Neural progenitor cell (in vitro differentiated cells): ENCODE data around the gene PCTP. TPM values are rescaled to one million over a fixed set of nuclear protein-coding genes. Genes with fewer than 3 reads are reported as not detected.

Experiments used
- DNase-seq: peaks from one replicate; pipeline ENCODE4 v3.0.0-alpha.2; 2016; ENCODE audit warnings: low spot score
- H2AFZ ChIP-seq: fragments of 200-600 bp; sonication (generic); replicated peaks from 2 replicates; pipeline ENCODE4 v1.6.1; 2016; ENCODE audit warnings: antibody characterized with exemption
- H3F3A ChIP-seq: fragments of 200-600 bp; sonication (generic); 2 replicates; pipeline ENCODE4 v1.6.1; 2016; ENCODE audit warnings: antibody characterized with exemption, low read depth
- H3K27ac ChIP-seq: fragments of 200-600 bp; sonication (generic); 2 replicates; pipeline ENCODE4 v1.5.1; 2016; ENCODE audit warnings: mild to moderate bottlenecking
- H3K27me3 ChIP-seq: fragments of 200-600 bp; sonication (generic); 2 replicates; pipeline ENCODE4 v1.6.1; 2016; ENCODE audit warnings: mild to moderate bottlenecking, moderate library complexity
- H3K36me3 ChIP-seq: fragments of 200-600 bp; sonication (generic); 2 replicates; pipeline ENCODE4 v1.5.1; 2016
- H3K4me1 ChIP-seq: fragments of 200-600 bp; sonication (generic); 2 replicates; pipeline ENCODE4 v1.6.1; 2016; ENCODE audit warnings: mixed run types
- H3K4me2 ChIP-seq: fragments of 200-600 bp; sonication (generic); 2 replicates; pipeline ENCODE4 v1.6.1; 2016
- H3K4me3 ChIP-seq: fragments of 200-600 bp; sonication (generic); 2 replicates; pipeline ENCODE4 v1.5.1; 2016
- H3K79me2 ChIP-seq: fragments of 200-600 bp; sonication (generic); 2 replicates; pipeline ENCODE4 v1.6.1; 2016; ENCODE audit warnings: low read depth
- H3K9ac ChIP-seq: fragments of 200-600 bp; sonication (generic); 2 replicates; pipeline ENCODE4 v1.6.1; 2016
- H3K9me3 ChIP-seq: fragments of 200-600 bp; sonication (generic); 2 replicates; pipeline ENCODE4 v1.5.1; 2016; ENCODE audit warnings: low read depth
- H4K20me1 ChIP-seq: fragments of 200-600 bp; sonication (generic); 2 replicates; pipeline ENCODE4 v1.6.1; 2016; ENCODE audit warnings: low read depth
- H3K27ac Mint-ChIP-seq: 3 replicates; pipeline ENCODE4 v1.8.0; 2021; ENCODE audit warnings: mixed read lengths
- H3K27me3 Mint-ChIP-seq: 2 replicates; pipeline ENCODE4 v1.8.0; 2022; ENCODE audit warnings: low read depth, mild to moderate bottlenecking, inconsistent platforms, moderate library complexity, mixed read lengths; ENCODE audit not compliant: insufficient read depth
- H3K36me3 Mint-ChIP-seq: 3 replicates; pipeline ENCODE4 v1.8.0; 2021; ENCODE audit warnings: mixed read lengths
- H3K4me1 Mint-ChIP-seq: 3 replicates; pipeline ENCODE4 v1.8.0; 2021; ENCODE audit warnings: mixed read lengths
- H3K4me3 Mint-ChIP-seq: 3 replicates; pipeline ENCODE4 v1.8.0; 2021; ENCODE audit warnings: mild to moderate bottlenecking, moderate library complexity, mixed read lengths
- H3K9me3 Mint-ChIP-seq: 3 replicates; pipeline ENCODE4 v1.8.0; 2020; ENCODE audit warnings: mixed read lengths
- CTCF ChIP-seq: fragments of 200-600 bp; sonication (generic); IDR thresholded peaks from 2 replicates; pipeline ENCODE4 v1.5.1; 2017; ENCODE audit warnings: antibody characterized with exemption, mild to moderate bottlenecking
- EZH2 ChIP-seq: fragments of 200-600 bp; sonication (generic); IDR thresholded peaks from 2 replicates; pipeline ENCODE4 v1.6.1; 2017; ENCODE audit warnings: antibody characterized with exemption, mild to moderate bottlenecking, moderate library complexity
- EZH2phosphoT487 ChIP-seq: fragments of 200-600 bp; sonication (generic); IDR thresholded peaks from 2 replicates; pipeline ENCODE4 v1.6.1; 2017; ENCODE audit warnings: antibody characterized with exemption
- total RNA-seq: library from RNA; depleted of rRNA; stranded (reverse); fragments of >200 nt; gene quantifications from 2 replicates; pipeline ENCODE4 v1.2.3, GENCODE V29; 2015; ENCODE audit warnings: low replicate concordance

Gene PCTP
- total RNA-seq, 1 donor from 2014 or later = 26.5 TPM

- Mint-ChIP-seq H3K36me3 (no peaks in the 10 kb centered on the region), H3K4me3 (no peak overlapping the region), H3K9me3 (no peaks in the 10 kb centered on the region), H3K27ac (no peak overlapping the region), H3K4me1 (peaks cover 5% of the 10 kb centered on the region), H3K27me3 (peaks cover 2% of the 10 kb centered on the region)
- H3K4me2 ChIP-seq = no peak overlapping the region
- no peak overlapping the region for H2AFZ ChIP-seq
- no peak for TF ChIP-seq CTCF
- TF ChIP-seq EZH2phosphoT487 = no peak
- TF ChIP-seq EZH2 = no peak
- no peaks in the 10 kb centered on the region for H3K79me2 ChIP-seq
- H3K9ac ChIP-seq = no peak overlapping the region
- H3K4me3 ChIP-seq = no peak overlapping the region
- no peaks in the 10 kb centered on the region for H3K4me1 ChIP-seq
- no peaks in the 10 kb centered on the region for H3K9me3 ChIP-seq
- H4K20me1 ChIP-seq = no peaks in the 10 kb centered on the region
- H3K27ac ChIP-seq = no peak overlapping the region
- DNase-seq = no peak
- no peaks in the 10 kb centered on the region for H3F3A ChIP-seq
- no peaks in the 10 kb centered on the region for H3K27me3 ChIP-seq
- H3K36me3 ChIP-seq = no peaks in the 10 kb centered on the region
Measured at GRCh38 chr17:55743103-55743679, 7.7 kb upstream of the PCTP start.

GRCh38 chr17:55745258-55745657, 5.6 kb upstream of the PCTP start:
- Mint-ChIP-seq H3K4me3 (no peak overlapping the region), H3K4me1 (peaks cover 5% of the 10 kb centered on the region), H3K9me3 (no peaks in the 10 kb centered on the region), H3K27me3 (peaks cover 2% of the 10 kb centered on the region), H3K36me3 (no peaks in the 10 kb centered on the region), H3K27ac (no peak overlapping the region)
- Histone ChIP-seq H3K4me3 (no peak overlapping the region), H3K4me2 (no peak overlapping the region), H3K27me3 (no peaks in the 10 kb centered on the region), H3K79me2 (no peaks in the 10 kb centered on the region), H3K36me3 (no peaks in the 10 kb centered on the region), H2AFZ (no peak overlapping the region), H4K20me1 (no peaks in the 10 kb centered on the region), H3F3A (no peaks in the 10 kb centered on the region), H3K9me3 (no peaks in the 10 kb centered on the region), H3K9ac (no peak overlapping the region), H3K27ac (no peak overlapping the region), H3K4me1 (no peaks in the 10 kb centered on the region)
- no peak for DNase-seq
- no peak for TF ChIP-seq EZH2
- TF ChIP-seq EZH2phosphoT487 = no peak
- no peak for TF ChIP-seq CTCF

DNA sequence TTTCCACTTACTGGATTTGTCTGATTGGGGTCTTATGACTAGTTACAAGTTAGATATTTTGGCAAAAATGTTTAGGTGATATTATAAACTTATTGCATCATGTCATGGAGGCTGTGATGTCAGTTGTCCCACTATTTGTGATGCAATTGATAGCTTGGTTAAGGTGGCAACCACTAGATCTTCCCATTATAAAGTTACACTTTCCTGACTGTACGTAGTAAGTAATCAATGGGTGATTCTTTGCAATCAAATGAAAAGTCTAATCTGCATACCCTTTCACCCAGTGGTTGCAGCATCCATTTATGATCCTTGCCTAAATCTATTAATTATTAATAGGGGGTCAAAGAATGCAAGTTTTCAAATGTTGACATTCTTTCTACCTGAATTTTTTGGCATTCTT, 4.4 kb upstream of the PCTP start:
- no peak overlapping the region for H2AFZ ChIP-seq
- H3K27me3 Mint-ChIP-seq = peaks cover 3% of the 10 kb centered on the region
- H3K79me2 ChIP-seq = peaks cover under 1% of the 10 kb centered on the region
- H3K9me3 ChIP-seq = no peaks in the 10 kb centered on the region
- TF ChIP-seq EZH2 (no peak), EZH2phosphoT487 (no peak), CTCF (no peak)
- no peak overlapping the region for H3K4me3 ChIP-seq
- no peaks in the 10 kb centered on the region for H3K36me3 ChIP-seq
- H3K4me3 Mint-ChIP-seq = no peak overlapping the region
- no peak overlapping the region for H3K27ac Mint-ChIP-seq
- H3K36me3 Mint-ChIP-seq = no peaks in the 10 kb centered on the region
- peaks cover 7% of the 10 kb centered on the region for H3F3A ChIP-seq
- no peaks in the 10 kb centered on the region for H3K4me1 ChIP-seq
- H3K4me2 ChIP-seq = no peak overlapping the region
- no peaks in the 10 kb centered on the region for H3K27me3 ChIP-seq
- H3K9me3 Mint-ChIP-seq = no peaks in the 10 kb centered on the region
- H4K20me1 ChIP-seq = no peaks in the 10 kb centered on the region
- peaks cover 8% of the 10 kb centered on the region for H3K4me1 Mint-ChIP-seq
- DNase-seq = no peak
- H3K9ac ChIP-seq = no peak overlapping the region
- H3K27ac ChIP-seq = no peak overlapping the region
